A549 (cell line): ENCODE results near the gene LECT2. TPM values are rescaled to one million over a fixed set of nuclear protein-coding genes. Genes with fewer than 3 reads are reported as not detected.

Source experiments
- ATAC-seq, 2 experiments: fragments of 200-7000 bp in 1 of 2; fragments of >200 bp in 1 of 2; cut with Nextera tagmentation in 1 of 2; cut with Tn5 transposase in 1 of 2; 3 replicates each; pipeline versions ENCODE4 v1.8.0 to v1.9.1; 2018 to 2020; ENCODE audit warnings: mild to moderate bottlenecking in 1 of 2, moderate library complexity in 1 of 2
- CTCF ChIA-PET: fragments of 300-600 bp; sonication (Branson Sonifier 250); formaldehyde crosslinking; extraction: SDS; loops from one replicate; lab custom pipeline; 2021; ENCODE audit warnings: antibody characterized with exemption, inconsistent platforms; lab: Yijun Ruan, JAX
- POLR2A ChIA-PET: fragments of 350-600 bp; formaldehyde crosslinking; extraction: SDS; loops from one replicate; lab custom pipeline; 2021; ENCODE audit warnings: antibody characterized with exemption, inconsistent platforms; lab: Yijun Ruan, JAX
- DNase-seq, 2 experiments: peaks; one replicate each; pipeline versions ENCODE4 v3.0.0 to v3.0.0-alpha.2; 2011 to 2016; ENCODE audit warnings: low read depth in 1 of 2, low spot score in 1 of 2
- FAIRE-seq: peaks from 2 replicates; lab custom pipeline; 2011; peaks lifted over from hg19 to GRCh38; lab: Jason Lieb, UNC
- H3K27ac ChIP-seq, 2 experiments: fragments of >200 bp; sonication (Bioruptor Twin); formaldehyde crosslinking; 3 replicates each; pipeline ENCODE4 v1.5.1; 2016 to 2017
- H3K4me1 ChIP-seq: fragments of >200 bp; sonication (Bioruptor Twin); formaldehyde crosslinking; 3 replicates; pipeline ENCODE4 v1.6.1; 2016
- H3K4me2 ChIP-seq: fragments of >200 bp; sonication (Bioruptor Twin); formaldehyde crosslinking; 3 replicates; pipeline ENCODE4 v1.6.1; 2016
- H3K4me3 ChIP-seq: fragments of >200 bp; sonication (Bioruptor Twin); formaldehyde crosslinking; 3 replicates; pipeline ENCODE4 v1.5.1; 2016
- H3K9me3 ChIP-seq: fragments of >200 bp; sonication (Bioruptor Twin); formaldehyde crosslinking; 3 replicates; pipeline ENCODE4 v1.6.1; 2016
- BHLHE40 ChIP-seq: IDR thresholded peaks from 2 replicates; pipeline ENCODE4 v1.6.1; 2012; ENCODE audit warnings: low read depth, low read length, inconsistent platforms
- CBX2 ChIP-seq: fragments of 200-600 bp; sonication (generic); IDR thresholded peaks from 2 replicates; pipeline ENCODE4 v1.6.1; 2016; ENCODE audit warnings: low read depth, mild to moderate bottlenecking, borderline replicate concordance
- CHD2 ChIP-seq: fragments of 150-350 bp; IDR thresholded peaks from 2 replicates; pipeline ENCODE4 v1.6.1; 2014; ENCODE audit warnings: low read length; ENCODE audit not compliant: partially characterized antibody
- EHF ChIP-seq: fragments of 250-450 bp; sonication (Bioruptor Pico); IDR thresholded peaks from 2 replicates; pipeline ENCODE4 v1.5.0; 2020; ENCODE audit warnings: mild to moderate bottlenecking
- EHMT2 ChIP-seq: fragments of 200-600 bp; sonication (generic); IDR thresholded peaks from 2 replicates; pipeline ENCODE4 v1.6.1; 2016; ENCODE audit warnings: antibody characterized with exemption, low read depth, mild to moderate bottlenecking, moderate library complexity
- ESRRA ChIP-seq: fragments of 150-350 bp; IDR thresholded peaks from 2 replicates; pipeline ENCODE4 v1.6.1; 2014; ENCODE audit warnings: mild to moderate bottlenecking, low read length, borderline replicate concordance
- FOSL2 ChIP-seq, 2 experiments: fragments of 450-650 bp in 1 of 2; fragments of >200 bp in 1 of 2; sonication (Bioruptor Twin) in 1 of 2; formaldehyde crosslinking; IDR thresholded peaks; 2 replicates each; pipeline versions ENCODE4 v1.5.0 to v1.6.1; 2016 to 2020; ENCODE audit warnings: mild to moderate bottlenecking in 1 of 2, moderate library complexity in 1 of 2
- HMGXB4 ChIP-seq: fragments of 250-450 bp; sonication (Bioruptor Pico); IDR thresholded peaks from 2 replicates; pipeline ENCODE4 v1.5.0; 2021; ENCODE audit warnings: mild to moderate bottlenecking, moderate library complexity, borderline replicate concordance
- HOXB5 ChIP-seq: fragments of 250-450 bp; sonication (Bioruptor Pico); IDR thresholded peaks from 2 replicates; pipeline ENCODE4 v1.5.0; 2020; ENCODE audit warnings: mild to moderate bottlenecking, moderate library complexity
- KDM1A ChIP-seq: fragments of 200-600 bp; sonication (generic); IDR thresholded peaks from 2 replicates; pipeline ENCODE4 v1.6.1; 2016; ENCODE audit warnings: low read depth, mild to moderate bottlenecking
- MAFK ChIP-seq: fragments of 450-650 bp; IDR thresholded peaks from 2 replicates; pipeline ENCODE4 v1.6.1; 2014; ENCODE audit not compliant: partially characterized antibody
- MAX ChIP-seq: IDR thresholded peaks from 2 replicates; pipeline ENCODE4 v1.6.1; 2012
- NPAS2 ChIP-seq: fragments of 250-450 bp; sonication (Bioruptor Pico); IDR thresholded peaks from 2 replicates; pipeline ENCODE4 v1.8.0; 2022; ENCODE audit warnings: mild to moderate bottlenecking, moderate library complexity, borderline replicate concordance
- POLR2A ChIP-seq: IDR thresholded peaks from 2 replicates; pipeline ENCODE4 v1.6.1; 2012; ENCODE audit warnings: mild to moderate bottlenecking, low read length
- POLR2AphosphoS2 ChIP-seq: conservative IDR thresholded peaks from 2 replicates; pipeline ENCODE4 v1.6.1; 2012; ENCODE audit warnings: low read length, improper control_type of control experiment, inconsistent platforms
- RARB ChIP-seq: fragments of 250-450 bp; sonication (Bioruptor Pico); IDR thresholded peaks from 2 replicates; pipeline ENCODE4 v1.8.0; 2021; ENCODE audit warnings: mild to moderate bottlenecking, moderate library complexity
- RCOR1 ChIP-seq: fragments of 150-350 bp; IDR thresholded peaks from 2 replicates; pipeline ENCODE4 v1.6.1; 2014; ENCODE audit warnings: antibody characterized with exemption, low read length, low read depth
- SMC3 ChIP-seq: fragments of >200 bp; sonication (Bioruptor Twin); formaldehyde crosslinking; IDR thresholded peaks from 3 replicates; pipeline ENCODE4 v1.6.1; 2018; ENCODE audit warnings: inconsistent platforms
- TFCP2L1 ChIP-seq: fragments of 250-450 bp; sonication (Bioruptor Pico); IDR thresholded peaks from 2 replicates; pipeline ENCODE4 v1.5.0; 2021; ENCODE audit warnings: mild to moderate bottlenecking
- TP53 ChIP-seq: fragments of 250-450 bp; sonication (Bioruptor Pico); IDR thresholded peaks from 2 replicates; pipeline ENCODE4 v1.5.0; 2021; ENCODE audit warnings: mild to moderate bottlenecking, moderate library complexity
- ZC3H11A ChIP-seq: fragments of 450-650 bp; IDR thresholded peaks from 2 replicates; pipeline ENCODE4 v1.6.1; 2014; ENCODE audit warnings: antibody characterized with exemption, mild to moderate bottlenecking
- WGBS: methylation state at CpG from one replicate; pipeline ENCODE4 v1.1.6; 2017; ENCODE audit errors: missing lambda C conversion rate; 5-methylcytosine and 5-hydroxymethylcytosine counted together
- polyA plus RNA-seq, 4 experiments: library from polyadenylated mRNA; depleted of rRNA in 3 of 4; stranded (reverse); fragments of >200 nt; fragmentation: RNase III in 1 of 4; extraction: RNeasy Plus Mini Kit Qiagen cat#74134 plus additional on column Dnase treatment in 1 of 4; gene quantifications; 2 replicates in 3 of 4; 3 replicates in 1 of 4; pipeline ENCODE4 v1.2.3, GENCODE V29; 2011 to 2017
- TF ChIP-seq, protein P1 (sequence below): fragments of 200-600 bp; sonication (generic); IDR thresholded peaks from 2 replicates; pipeline ENCODE4 v1.6.1; 2016; ENCODE audit warnings: antibody characterized with exemption, mild to moderate bottlenecking, moderate library complexity
- TF ChIP-seq, protein P2 (sequence below): fragments of >200 bp; sonication (Bioruptor Twin); formaldehyde crosslinking; IDR thresholded peaks from 3 replicates; pipeline ENCODE4 v1.5.1; 2016
- TF ChIP-seq, protein P3 (sequence below): fragments of 450-650 bp; IDR thresholded peaks from 2 replicates; pipeline ENCODE4 v1.6.1; 2014; ENCODE audit warnings: antibody characterized with exemption
- TF ChIP-seq, protein P4 (sequence below): fragments of >200 bp; sonication (Bioruptor Twin); formaldehyde crosslinking; IDR thresholded peaks from 2 replicates; pipeline ENCODE4 v1.6.1; 2016

The LECT2 gene
- polyA plus RNA-seq, 2 of the 4 experiments (the other 2 are of a cell fraction): not detected

- DNase-seq (no peak), FAIRE-seq (no peak), ATAC-seq (no peak)
- TF ChIP-seq TFCP2L1 (CRISPR knock-in tag): no peak
- peak; percentile 95 for TF ChIP-seq ZC3H11A
- WGBS: 90% methylated on average over 2 of the region's 2 CpGs
- peak overlapping the region; percentile 85 to 86; a peak in 4 of 6 replicates for H3K27ac ChIP-seq
- CTCF ChIA-PET: interaction anchor here (1.8 to 4.5 kb wide), 6 partner anchors 9 to 75 kb away, joined by 4 to 50 read pairs (median 30); no protein-coding TSS in a partner anchor
- H3K4me2 ChIP-seq: no peak overlapping the region
- peaks cover 49% of the 10 kb centered on the region for H3K4me1 ChIP-seq
- H3K9me3 ChIP-seq: no peaks in the 10 kb centered on the region
- no peak overlapping the region for H3K4me3 ChIP-seq
- POLR2A ChIA-PET: interaction anchor here (2.1 kb wide), 1 partner anchor 50 kb away, joined by 14 read pairs; the partner anchor contains the start of gene TGFBI
Measured at GRCh38 chr5:135978993-135979392, 24.2 kb upstream of the LECT2 start.

DNA sequence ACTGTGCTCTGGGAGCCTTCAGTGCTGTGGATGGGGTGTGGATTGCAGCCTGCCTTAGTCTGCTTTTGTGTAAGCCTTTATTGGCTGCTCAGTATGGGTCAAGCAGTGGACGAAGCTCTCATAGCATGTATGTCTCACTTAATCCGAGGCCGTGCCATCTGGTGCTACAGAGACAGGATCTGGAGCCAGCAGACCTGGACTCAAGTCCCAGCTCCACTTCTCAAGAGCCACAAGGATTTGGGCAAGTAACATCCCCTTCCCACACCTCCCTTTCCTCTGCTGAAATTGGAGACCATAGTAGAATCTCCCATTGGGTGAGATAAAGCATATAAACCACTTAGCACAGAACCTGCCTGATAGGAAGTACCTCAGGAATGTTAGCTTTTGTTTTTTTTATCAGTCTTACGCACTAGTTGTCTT lies 23.4 kb upstream of the LECT2 start:
- POLR2A ChIA-PET: interaction anchor here (0.8 to 2.1 kb wide), 9 partner anchors 28 to 79 kb away, joined by 3 to 16 read pairs (median 5); partner anchors contain the start of gene TGFBI
- WGBS: 90% methylated on average over 4 of the region's 4 CpGs

DNA sequence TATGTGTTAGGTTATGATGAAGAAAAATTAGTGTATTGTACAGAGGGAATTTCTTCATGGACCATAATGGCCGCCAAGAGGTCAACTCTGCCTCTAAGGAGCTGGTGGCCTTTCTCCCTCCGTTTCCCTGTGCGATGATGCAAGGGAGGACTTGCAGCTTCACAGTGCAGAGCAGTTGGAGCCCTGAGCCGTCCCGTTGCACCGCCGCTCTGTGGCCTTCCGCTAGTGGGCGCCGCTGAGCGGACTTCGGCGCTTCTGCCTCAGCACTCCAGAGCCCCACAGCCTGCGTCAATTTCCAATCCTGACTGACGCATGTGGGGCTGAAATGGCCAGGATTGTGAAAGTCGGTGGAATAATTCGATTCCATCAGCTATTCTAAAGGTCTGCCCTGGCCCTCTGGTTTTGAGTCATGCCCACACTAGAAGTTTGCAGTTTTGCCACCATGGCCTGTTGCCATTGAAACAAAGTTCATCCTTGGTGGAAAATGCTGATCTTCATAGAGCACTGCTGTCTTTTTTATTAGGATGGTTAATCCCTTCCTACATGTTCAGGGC lies 22.7 kb upstream of the LECT2 start:
- DNase-seq (peak; percentile 62 to 95), FAIRE-seq (peak; percentile 88), ATAC-seq (peak; percentile 97 to 99)
- H3K4me3 ChIP-seq: no peak overlapping the region
- peaks cover 64% of the 10 kb centered on the region for H3K4me1 ChIP-seq
- WGBS: 1% methylated on average over 17 of the region's 17 CpGs
- peak overlapping the region; percentile 43 for H3K4me2 ChIP-seq
- H3K9me3 ChIP-seq: no peaks in the 10 kb centered on the region
- ChIA-PET CTCF (interaction anchor here (0.6 to 4.5 kb wide), 44 partner anchors 11 to 814 kb away, joined by 3 to 50 read pairs (median 6); partner anchors contain the start of genes IL9 and TGFBI), POLR2A (interaction anchor here (0.8 to 2.1 kb wide), 12 partner anchors 29 to 80 kb away, joined by 3 to 16 read pairs (median 4); partner anchors contain the start of gene TGFBI)
- peak overlapping the region; percentile 85 to 86 for H3K27ac ChIP-seq
- no peak for TF ChIP-seq HMGXB4 (CRISPR knock-in tag)
- no peak for TF ChIP-seq RARB
- TF ChIP-seq EHMT2: no peak
- TF ChIP-seq, protein P1, sequence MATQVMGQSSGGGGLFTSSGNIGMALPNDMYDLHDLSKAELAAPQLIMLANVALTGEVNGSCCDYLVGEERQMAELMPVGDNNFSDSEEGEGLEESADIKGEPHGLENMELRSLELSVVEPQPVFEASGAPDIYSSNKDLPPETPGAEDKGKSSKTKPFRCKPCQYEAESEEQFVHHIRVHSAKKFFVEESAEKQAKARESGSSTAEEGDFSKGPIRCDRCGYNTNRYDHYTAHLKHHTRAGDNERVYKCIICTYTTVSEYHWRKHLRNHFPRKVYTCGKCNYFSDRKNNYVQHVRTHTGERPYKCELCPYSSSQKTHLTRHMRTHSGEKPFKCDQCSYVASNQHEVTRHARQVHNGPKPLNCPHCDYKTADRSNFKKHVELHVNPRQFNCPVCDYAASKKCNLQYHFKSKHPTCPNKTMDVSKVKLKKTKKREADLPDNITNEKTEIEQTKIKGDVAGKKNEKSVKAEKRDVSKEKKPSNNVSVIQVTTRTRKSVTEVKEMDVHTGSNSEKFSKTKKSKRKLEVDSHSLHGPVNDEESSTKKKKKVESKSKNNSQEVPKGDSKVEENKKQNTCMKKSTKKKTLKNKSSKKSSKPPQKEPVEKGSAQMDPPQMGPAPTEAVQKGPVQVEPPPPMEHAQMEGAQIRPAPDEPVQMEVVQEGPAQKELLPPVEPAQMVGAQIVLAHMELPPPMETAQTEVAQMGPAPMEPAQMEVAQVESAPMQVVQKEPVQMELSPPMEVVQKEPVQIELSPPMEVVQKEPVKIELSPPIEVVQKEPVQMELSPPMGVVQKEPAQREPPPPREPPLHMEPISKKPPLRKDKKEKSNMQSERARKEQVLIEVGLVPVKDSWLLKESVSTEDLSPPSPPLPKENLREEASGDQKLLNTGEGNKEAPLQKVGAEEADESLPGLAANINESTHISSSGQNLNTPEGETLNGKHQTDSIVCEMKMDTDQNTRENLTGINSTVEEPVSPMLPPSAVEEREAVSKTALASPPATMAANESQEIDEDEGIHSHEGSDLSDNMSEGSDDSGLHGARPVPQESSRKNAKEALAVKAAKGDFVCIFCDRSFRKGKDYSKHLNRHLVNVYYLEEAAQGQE: no peak
- TF ChIP-seq, protein P2, sequence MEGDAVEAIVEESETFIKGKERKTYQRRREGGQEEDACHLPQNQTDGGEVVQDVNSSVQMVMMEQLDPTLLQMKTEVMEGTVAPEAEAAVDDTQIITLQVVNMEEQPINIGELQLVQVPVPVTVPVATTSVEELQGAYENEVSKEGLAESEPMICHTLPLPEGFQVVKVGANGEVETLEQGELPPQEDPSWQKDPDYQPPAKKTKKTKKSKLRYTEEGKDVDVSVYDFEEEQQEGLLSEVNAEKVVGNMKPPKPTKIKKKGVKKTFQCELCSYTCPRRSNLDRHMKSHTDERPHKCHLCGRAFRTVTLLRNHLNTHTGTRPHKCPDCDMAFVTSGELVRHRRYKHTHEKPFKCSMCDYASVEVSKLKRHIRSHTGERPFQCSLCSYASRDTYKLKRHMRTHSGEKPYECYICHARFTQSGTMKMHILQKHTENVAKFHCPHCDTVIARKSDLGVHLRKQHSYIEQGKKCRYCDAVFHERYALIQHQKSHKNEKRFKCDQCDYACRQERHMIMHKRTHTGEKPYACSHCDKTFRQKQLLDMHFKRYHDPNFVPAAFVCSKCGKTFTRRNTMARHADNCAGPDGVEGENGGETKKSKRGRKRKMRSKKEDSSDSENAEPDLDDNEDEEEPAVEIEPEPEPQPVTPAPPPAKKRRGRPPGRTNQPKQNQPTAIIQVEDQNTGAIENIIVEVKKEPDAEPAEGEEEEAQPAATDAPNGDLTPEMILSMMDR: peak; percentile 82
- TF ChIP-seq RCOR1: no peak
- TF ChIP-seq NPAS2 (CRISPR knock-in tag): no peak
- TF ChIP-seq HOXB5: peak; percentile 93
- no peak for TF ChIP-seq TP53 (CRISPR knock-in tag)
- TF ChIP-seq BHLHE40: no peak
- no peak for TF ChIP-seq ESRRA
- peak; percentile 88 for TF ChIP-seq MAX
- TF ChIP-seq SMC3: peak; percentile 97
- TF ChIP-seq, protein P3, sequence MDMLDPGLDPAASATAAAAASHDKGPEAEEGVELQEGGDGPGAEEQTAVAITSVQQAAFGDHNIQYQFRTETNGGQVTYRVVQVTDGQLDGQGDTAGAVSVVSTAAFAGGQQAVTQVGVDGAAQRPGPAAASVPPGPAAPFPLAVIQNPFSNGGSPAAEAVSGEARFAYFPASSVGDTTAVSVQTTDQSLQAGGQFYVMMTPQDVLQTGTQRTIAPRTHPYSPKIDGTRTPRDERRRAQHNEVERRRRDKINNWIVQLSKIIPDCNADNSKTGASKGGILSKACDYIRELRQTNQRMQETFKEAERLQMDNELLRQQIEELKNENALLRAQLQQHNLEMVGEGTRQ: no peak

More for the DNA sequence above, 23.4 kb upstream of the LECT2 start:
- CTCF ChIA-PET: interaction anchor here (0.7 to 4.5 kb wide), 37 partner anchors 10 to 312 kb away, joined by 3 to 50 read pairs (median 7); partner anchors contain the start of gene TGFBI
- TF ChIP-seq, protein P4, sequence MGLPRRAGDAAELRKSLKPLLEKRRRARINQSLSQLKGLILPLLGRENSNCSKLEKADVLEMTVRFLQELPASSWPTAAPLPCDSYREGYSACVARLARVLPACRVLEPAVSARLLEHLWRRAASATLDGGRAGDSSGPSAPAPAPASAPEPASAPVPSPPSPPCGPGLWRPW: no peak
- TF ChIP-seq HOXB5: no peak
- no peak for TF ChIP-seq EHMT2
- no peak for TF ChIP-seq POLR2A
- no peak for TF ChIP-seq CHD2
- TF ChIP-seq EHF (CRISPR knock-in tag): no peak
- TF ChIP-seq MAX: no peak
- no peak for TF ChIP-seq POLR2AphosphoS2
- no peak for TF ChIP-seq MAFK
- no peak for TF ChIP-seq TFCP2L1 (CRISPR knock-in tag)
- no peak for TF ChIP-seq KDM1A
- no peak for TF ChIP-seq CBX2
- TF ChIP-seq FOSL2 (IDR thresholded peaks at IDR 0.05): no peak
- TF ChIP-seq FOSL2 (CRISPR knock-in tag; IDR thresholded peaks at IDR 0.05): no peak
- no peak for TF ChIP-seq BHLHE40
- Histone ChIP-seq H3K9me3 (no peaks in the 10 kb centered on the region), H3K27ac (peak overlapping the region; percentile 85 to 86), H3K4me1 (peaks cover 56% of the 10 kb centered on the region), H3K4me2 (peak overlapping the region; percentile 43), H3K4me3 (no peak overlapping the region)
- DNase-seq: peak in 1 of 2 experiments; percentile 17
- peak; percentile 52 to 64 for ATAC-seq
- no peak for FAIRE-seq
